SK-N-SH (cell line): ENCODE data around the gene LTBP2. TPM values are rescaled to one million over a fixed set of nuclear protein-coding genes. Genes with fewer than 3 reads are reported as not detected.

Source experiments
- CTCF ChIA-PET: fragments of 300-600, 350-600 bp; formaldehyde crosslinking; extraction: SDS; loops from one replicate; lab custom pipeline; 2021; lab: Yijun Ruan, JAX
- POLR2A ChIA-PET: fragments of 350-600 bp; sonication (Branson Sonifier 250); formaldehyde crosslinking; extraction: SDS; loops from one replicate; lab custom pipeline; 2020; ENCODE audit warnings: antibody characterized with exemption, inconsistent platforms; lab: Yijun Ruan, JAX
- DNase-seq: peaks from one replicate; pipeline ENCODE4 v3.0.0; 2012
- H2AFZ ChIP-seq: fragments of 200-600 bp; sonication (generic); 2 replicates; pipeline ENCODE4 v1.8.1; 2016; ENCODE audit warnings: antibody characterized with exemption, mild to moderate bottlenecking, low read depth
- H3F3A ChIP-seq: fragments of 200-600 bp; sonication (generic); replicated peaks from 2 replicates; pipeline ENCODE3; 2016; ENCODE audit warnings: antibody characterized with exemption, mild to moderate bottlenecking; ENCODE audit not compliant: insufficient read depth
- H3K27ac ChIP-seq, 2 experiments: fragments of 200-500 bp in 1 of 2; fragments of 200-600 bp in 1 of 2; sonication (Bioruptor generic) in 1 of 2; sonication (generic), shearing (Covaris generic) in 1 of 2; 2 replicates each; pipeline versions ENCODE4 v1.5.1 to v1.6.1; 2014 to 2016; ENCODE audit warnings: low read depth in 2 of 2, inconsistent platforms in 1 of 2, low read length in 1 of 2, mild to moderate bottlenecking in 1 of 2, mixed read lengths in 1 of 2
- H3K27me3 ChIP-seq: fragments of 200-600 bp; sonication (generic), shearing (Covaris generic); 2 replicates; pipeline ENCODE4 v1.6.1; 2016; ENCODE audit warnings: mixed run types; ENCODE audit not compliant: insufficient read depth
- H3K36me3 ChIP-seq, 2 experiments: fragments of 200-500 bp in 1 of 2; fragments of 200-600 bp in 1 of 2; sonication (Bioruptor generic) in 1 of 2; sonication (generic) in 1 of 2; replicated peaks in 1 of 2; 2 replicates each; pipeline versions ENCODE3 to v1.5.1; 2014 to 2016; ENCODE audit warnings: low read length in 1 of 2, mild to moderate bottlenecking in 1 of 2; ENCODE audit not compliant: insufficient read depth in 2 of 2, control insufficient read depth in 1 of 2
- H3K4me1 ChIP-seq, 2 experiments: fragments of 200-500 bp in 1 of 2; fragments of 200-600 bp in 1 of 2; sonication (Bioruptor generic) in 1 of 2; sonication (generic), shearing (Covaris generic) in 1 of 2; 2 replicates each; pipeline versions ENCODE4 v1.5.1 to v1.6.1; 2014 to 2016; ENCODE audit warnings: low read depth in 1 of 2, low read length in 1 of 2, mixed run types in 1 of 2; ENCODE audit not compliant: insufficient read depth in 2 of 2, control insufficient read depth in 1 of 2
- H3K4me2 ChIP-seq: fragments of 200-600 bp; sonication (generic), shearing (Covaris generic); 2 replicates; pipeline ENCODE4 v1.6.1; 2017; ENCODE audit warnings: mixed run types
- H3K4me3 ChIP-seq, 2 experiments: fragments of 200-500 bp in 1 of 2; fragments of 200-600 bp in 1 of 2; sonication (Bioruptor generic) in 1 of 2; sonication (generic), shearing (Covaris generic) in 1 of 2; 2 replicates each; pipeline versions ENCODE4 v1.5.1 to v1.8.1; 2014 to 2016; ENCODE audit warnings: low read depth in 2 of 2, inconsistent platforms in 1 of 2, low read length in 1 of 2, mild to moderate bottlenecking in 1 of 2, mixed read lengths in 1 of 2, moderate library complexity in 1 of 2
- H3K79me2 ChIP-seq: fragments of 200-600 bp; sonication (generic); 2 replicates; pipeline ENCODE4 v1.8.1; 2017; ENCODE audit warnings: mild to moderate bottlenecking; ENCODE audit not compliant: insufficient read depth
- H3K9ac ChIP-seq: fragments of 200-600 bp; sonication (generic); 2 replicates; pipeline ENCODE4 v1.6.1; 2017; ENCODE audit warnings: mixed run types
- H3K9me2 ChIP-seq: fragments of 200-600 bp; sonication (generic); 2 replicates; pipeline ENCODE4 v1.6.1; 2017; ENCODE audit warnings: mixed run types
- H3K9me3 ChIP-seq: fragments of 200-600 bp; sonication (generic); 2 replicates; pipeline ENCODE4 v1.6.1; 2017; ENCODE audit warnings: mixed run types, mild to moderate bottlenecking, moderate library complexity
- H4K20me1 ChIP-seq: fragments of 200-600 bp; sonication (generic); 2 replicates; pipeline ENCODE4 v1.6.1; 2017; ENCODE audit warnings: mild to moderate bottlenecking, mixed run types; ENCODE audit not compliant: insufficient read depth
- CHD2 ChIP-seq: fragments of 150-350 bp; IDR thresholded peaks from 2 replicates; pipeline ENCODE4 v1.6.1; 2018; ENCODE audit warnings: low read length; ENCODE audit not compliant: partially characterized antibody
- CTCF ChIP-seq: fragments of 200-600 bp; sonication (generic); IDR thresholded peaks from 2 replicates; pipeline ENCODE4 v1.6.1; 2017; ENCODE audit warnings: antibody characterized with exemption, mild to moderate bottlenecking, moderate library complexity
- GABPA ChIP-seq: IDR thresholded peaks from 2 replicates; pipeline ENCODE4 v1.4.0; 2012; ENCODE audit warnings: low read depth, mild to moderate bottlenecking
- JUND ChIP-seq: IDR thresholded peaks from 2 replicates; pipeline ENCODE4 v1.4.0; 2012
- RAD21 ChIP-seq: IDR thresholded peaks from 2 replicates; pipeline ENCODE4 v1.6.1; 2012; ENCODE audit warnings: mild to moderate bottlenecking, low read length
- TAF1 ChIP-seq: IDR thresholded peaks from 2 replicates; pipeline ENCODE4 v1.6.1; 2012; ENCODE audit warnings: low read depth, mild to moderate bottlenecking, low read length, moderate library complexity, borderline replicate concordance
- TCF12 ChIP-seq: IDR thresholded peaks from 2 replicates; pipeline ENCODE4 v1.4.0; 2012
- TEAD4 ChIP-seq: IDR thresholded peaks from 2 replicates; pipeline ENCODE4 v1.4.0; 2012; ENCODE audit warnings: mild to moderate bottlenecking, borderline replicate concordance; ENCODE audit not compliant: insufficient read depth
- YY1 ChIP-seq: IDR thresholded peaks from 2 replicates; pipeline ENCODE4 v1.4.0; 2012; ENCODE audit warnings: low read depth, mild to moderate bottlenecking
- WGBS: methylation state at CpG from one replicate; pipeline ENCODE4 v1.1.6; 2017; ENCODE audit warnings: low lambda C conversion rate; 5-methylcytosine and 5-hydroxymethylcytosine counted together
- polyA plus RNA-seq, 3 experiments: library from polyadenylated mRNA; depleted of rRNA; stranded (reverse); fragments of >200 nt; gene quantifications; 2 replicates each; pipeline ENCODE4 v1.2.3, GENCODE V29; 2012
- TF ChIP-seq, protein P1 (sequence below): IDR thresholded peaks from 2 replicates; pipeline ENCODE4; 2012

LTBP2 gene
- polyA plus RNA-seq, 1 of the 3 experiments (the other 2 are of a cell fraction), result 58.8 TPM

DNA sequence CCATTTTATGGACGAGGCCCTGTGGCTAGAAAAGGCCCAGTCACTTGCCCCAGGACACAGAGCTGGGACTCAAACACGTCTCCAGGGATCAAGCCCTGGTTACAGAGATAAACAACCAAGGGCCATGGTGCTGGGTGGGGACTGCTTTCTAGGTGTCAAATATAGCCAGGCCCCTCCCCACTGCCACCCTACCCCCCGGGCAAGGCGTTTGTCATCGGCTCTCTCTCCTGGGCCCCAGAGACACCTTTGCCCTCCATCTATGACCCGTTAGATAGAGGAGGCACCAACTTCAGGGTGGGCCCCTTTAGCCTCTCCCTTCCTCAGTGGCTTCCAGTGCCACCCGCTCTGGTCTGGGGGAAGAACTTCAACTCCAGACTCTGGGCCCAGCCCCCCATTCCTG lies 18.0 kb downstream of the LTBP2 start (continued):
- TF ChIP-seq CTCF, result no peak

DNA sequence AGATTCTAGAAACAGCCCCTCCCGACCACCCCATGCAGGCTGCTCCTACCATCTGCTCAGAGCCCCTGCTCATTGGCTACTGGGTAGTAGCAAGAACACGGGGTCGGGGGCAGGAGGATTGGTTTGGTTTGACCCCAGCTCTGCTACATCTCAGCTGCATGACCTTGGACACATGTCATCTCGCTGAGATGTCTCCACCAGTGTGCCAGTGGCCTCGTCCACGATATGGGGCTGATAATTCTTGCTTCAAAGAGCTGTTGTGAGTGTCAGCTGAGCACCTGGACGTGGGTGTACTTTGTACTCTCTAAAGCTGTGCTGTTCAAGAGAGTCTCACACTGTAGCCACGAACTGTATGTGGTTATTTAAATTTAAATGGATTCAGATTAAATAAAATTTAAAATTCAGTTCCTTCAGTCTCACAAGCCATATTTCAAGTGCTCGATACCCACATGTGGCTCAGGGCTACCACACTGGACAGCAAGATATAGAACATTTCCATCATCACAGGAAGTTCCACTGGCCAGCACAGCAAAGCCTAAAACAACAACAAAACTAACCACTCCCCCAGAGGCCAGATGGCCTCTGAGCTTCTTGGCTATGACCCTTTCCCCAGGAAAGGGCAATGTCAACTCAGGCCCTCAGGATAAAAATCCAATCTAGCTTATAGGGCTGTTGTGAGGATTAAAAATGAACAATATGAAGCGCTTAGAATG lies 18.6 kb downstream of the LTBP2 start:
- ChIA-PET CTCF (interaction anchor here (0.8 to 3.3 kb wide), 6 partner anchors 10 to 92 kb away, joined by 3 to 20 read pairs (median 8); partner anchors contain the start of gene LTBP2), POLR2A (no interaction called here)
- DNase-seq, result no peak
- peak overlapping the region; percentile 80; the same call in 1 of the 2 replicates for H3K4me2 ChIP-seq
- H3K9me2 ChIP-seq, result no peaks in the 10 kb centered on the region
- H3K27me3 ChIP-seq, result no peaks in the 10 kb centered on the region
- peak; percentile 8; the same call in 1 of the 2 replicates for TF ChIP-seq TCF12
- TF ChIP-seq, protein P1, sequence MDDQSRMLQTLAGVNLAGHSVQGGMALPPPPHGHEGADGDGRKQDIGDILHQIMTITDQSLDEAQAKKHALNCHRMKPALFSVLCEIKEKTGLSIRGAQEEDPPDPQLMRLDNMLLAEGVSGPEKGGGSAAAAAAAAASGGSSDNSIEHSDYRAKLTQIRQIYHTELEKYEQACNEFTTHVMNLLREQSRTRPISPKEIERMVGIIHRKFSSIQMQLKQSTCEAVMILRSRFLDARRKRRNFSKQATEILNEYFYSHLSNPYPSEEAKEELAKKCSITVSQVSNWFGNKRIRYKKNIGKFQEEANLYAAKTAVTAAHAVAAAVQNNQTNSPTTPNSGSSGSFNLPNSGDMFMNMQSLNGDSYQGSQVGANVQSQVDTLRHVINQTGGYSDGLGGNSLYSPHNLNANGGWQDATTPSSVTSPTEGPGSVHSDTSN, result no peak
- H3K9ac ChIP-seq, result no peak overlapping the region
- peaks cover 16% of the 10 kb centered on the region for H4K20me1 ChIP-seq
- H2AFZ ChIP-seq, result no peak overlapping the region
- no peaks in the 10 kb centered on the region for H3K9me3 ChIP-seq
- peaks cover 2 to 12% of the 10 kb centered on the region in 2 experiments for H3K36me3 ChIP-seq
- 90% methylated on average over 8 of the region's 10 CpGs for WGBS
- peaks cover 100% of the 10 kb centered on the region for H3K79me2 ChIP-seq
- peaks cover 34 to 45% of the 10 kb centered on the region in 2 experiments; a peak in 2 of 4 replicates for H3K4me1 ChIP-seq
- H3F3A ChIP-seq, result peaks cover 28% of the 10 kb centered on the region
- peak overlapping the region; percentile 88 to 93 for H3K27ac ChIP-seq
- H3K4me3 ChIP-seq, result no peak overlapping the region

GRCh38 chr14:74592476-74593201 lies 19.4 kb downstream of the LTBP2 start:
- no peaks in the 10 kb centered on the region for H3K9me2 ChIP-seq
- peaks cover 34 to 44% of the 10 kb centered on the region in 2 experiments; a peak in 2 of 4 replicates for H3K4me1 ChIP-seq
- CTCF ChIA-PET, result interaction anchor here (1.6 to 3.3 kb wide), 3 partner anchors 16 to 91 kb away, joined by 8 to 20 read pairs (median 9); partner anchors contain the start of gene LTBP2
- H3K4me3 ChIP-seq, result no peak overlapping the region
- no peak for DNase-seq
- no peak overlapping the region for H3K9ac ChIP-seq
- H3K79me2 ChIP-seq, result peaks cover 100% of the 10 kb centered on the region
- H4K20me1 ChIP-seq, result peaks cover 16% of the 10 kb centered on the region
- peak overlapping the region; percentile 10; the same call in 1 of the 2 replicates for H3K4me2 ChIP-seq
- no peak for TF ChIP-seq GABPA
- no peak for TF ChIP-seq YY1
- TF ChIP-seq TEAD4, result no peak
- no peak for TF ChIP-seq TAF1
- TF ChIP-seq, protein P1, result no peak
- no peak for TF ChIP-seq JUND
- TF ChIP-seq RAD21, result no peak
- no peak for TF ChIP-seq CHD2
- H3K27me3 ChIP-seq, result no peaks in the 10 kb centered on the region
- no peaks in the 10 kb centered on the region for H3K9me3 ChIP-seq
- peak overlapping the region; percentile 88 to 93; a peak in 3 of 4 replicates for H3K27ac ChIP-seq
- POLR2A ChIA-PET, result no interaction called here
- WGBS, result 95% methylated on average over 13 of the region's 13 CpGs
- no peak overlapping the region for H2AFZ ChIP-seq
- H3K36me3 ChIP-seq, result peaks cover 2 to 12% of the 10 kb centered on the region in 2 experiments
- peaks cover 20% of the 10 kb centered on the region for H3F3A ChIP-seq
